ENCODE results near the gene IGLL5. TPM values are rescaled to one million over a fixed set of nuclear protein-coding genes. Genes with fewer than 3 reads are reported as not detected.

Gene IGLL5
- total RNA-seq, 1 donor from 2014 or later = not detected

DNA sequence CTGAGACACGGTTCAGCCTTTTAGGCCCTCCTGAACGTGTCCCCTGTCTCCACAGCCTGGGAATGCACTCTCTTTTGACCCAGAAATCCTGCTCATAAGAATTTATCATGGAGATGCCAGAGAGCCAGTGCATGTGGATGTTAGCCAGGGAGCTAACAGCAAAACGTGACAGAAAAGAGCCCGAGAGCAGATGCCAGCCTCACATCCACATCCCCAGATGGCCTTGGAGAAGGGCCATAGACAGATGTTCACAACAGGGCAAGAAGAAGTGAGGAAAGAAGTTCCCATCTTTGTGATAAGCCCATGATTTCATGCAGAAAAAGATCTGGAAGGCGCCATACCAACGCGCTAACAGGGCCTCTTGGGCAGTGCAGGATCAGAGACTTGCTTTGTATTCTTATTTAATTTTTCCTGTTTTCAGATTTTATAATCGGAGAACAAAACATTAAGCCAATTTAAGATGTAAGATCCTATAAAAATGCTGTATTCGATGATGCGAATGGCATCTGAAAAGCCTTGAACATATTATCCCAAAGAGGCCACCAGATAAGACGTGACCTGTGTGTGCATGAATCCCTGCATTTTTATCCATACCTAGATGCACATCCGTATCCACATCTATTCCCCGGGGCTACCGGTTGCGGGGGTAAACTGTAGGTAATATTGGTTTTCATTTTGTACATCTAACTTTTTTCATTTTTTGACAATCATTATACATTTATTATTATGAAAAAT is 48.7 kb downstream of the IGLL5 start:
- Mint-ChIP-seq H3K4me1 (ENCODE audit: unreplicated experiment) (no peaks in the 10 kb centered on the region), H3K4me3 (no peak overlapping the region), H3K36me3 (no peaks in the 10 kb centered on the region), H3K27ac (no peak overlapping the region), H3K27me3 (peaks cover 9% of the 10 kb centered on the region), H3K9me3 (no peaks in the 10 kb centered on the region)
- TF ChIP-seq CTCF (conservative IDR thresholded peaks at IDR 0.05) = no peak
- DNase-seq (ENCODE audit: extremely low spot score, unreplicated experiment) = no peak

- no peak for TF ChIP-seq CTCF (conservative IDR thresholded peaks at IDR 0.05)
- Mint-ChIP-seq H3K27me3 (peaks cover 8% of the 10 kb centered on the region), H3K36me3 (no peaks in the 10 kb centered on the region), H3K4me3 (no peak overlapping the region), H3K4me1 (ENCODE audit: unreplicated experiment) (no peaks in the 10 kb centered on the region), H3K9me3 (no peaks in the 10 kb centered on the region), H3K27ac (no peak overlapping the region)
- DNase-seq (ENCODE audit: extremely low spot score, unreplicated experiment) = no peak
Observed at GRCh38 chr22:22936915-22937656, 49.5 kb downstream of the IGLL5 start.

- H3K4me1 Mint-ChIP-seq (ENCODE audit: unreplicated experiment) = peaks cover 4% of the 10 kb centered on the region
- peaks cover 11% of the 10 kb centered on the region for H3K27me3 Mint-ChIP-seq
- DNase-seq (ENCODE audit: extremely low spot score, unreplicated experiment) = no peak
- H3K9me3 Mint-ChIP-seq = no peaks in the 10 kb centered on the region
- H3K4me3 Mint-ChIP-seq = no peak overlapping the region
- no peak for TF ChIP-seq CTCF (conservative IDR thresholded peaks at IDR 0.05)
- no peaks in the 10 kb centered on the region for H3K36me3 Mint-ChIP-seq
- H3K27ac Mint-ChIP-seq = no peak overlapping the region
Observed at GRCh38 chr22:22937894-22938480, 50.4 kb downstream of the IGLL5 start.

DNA sequence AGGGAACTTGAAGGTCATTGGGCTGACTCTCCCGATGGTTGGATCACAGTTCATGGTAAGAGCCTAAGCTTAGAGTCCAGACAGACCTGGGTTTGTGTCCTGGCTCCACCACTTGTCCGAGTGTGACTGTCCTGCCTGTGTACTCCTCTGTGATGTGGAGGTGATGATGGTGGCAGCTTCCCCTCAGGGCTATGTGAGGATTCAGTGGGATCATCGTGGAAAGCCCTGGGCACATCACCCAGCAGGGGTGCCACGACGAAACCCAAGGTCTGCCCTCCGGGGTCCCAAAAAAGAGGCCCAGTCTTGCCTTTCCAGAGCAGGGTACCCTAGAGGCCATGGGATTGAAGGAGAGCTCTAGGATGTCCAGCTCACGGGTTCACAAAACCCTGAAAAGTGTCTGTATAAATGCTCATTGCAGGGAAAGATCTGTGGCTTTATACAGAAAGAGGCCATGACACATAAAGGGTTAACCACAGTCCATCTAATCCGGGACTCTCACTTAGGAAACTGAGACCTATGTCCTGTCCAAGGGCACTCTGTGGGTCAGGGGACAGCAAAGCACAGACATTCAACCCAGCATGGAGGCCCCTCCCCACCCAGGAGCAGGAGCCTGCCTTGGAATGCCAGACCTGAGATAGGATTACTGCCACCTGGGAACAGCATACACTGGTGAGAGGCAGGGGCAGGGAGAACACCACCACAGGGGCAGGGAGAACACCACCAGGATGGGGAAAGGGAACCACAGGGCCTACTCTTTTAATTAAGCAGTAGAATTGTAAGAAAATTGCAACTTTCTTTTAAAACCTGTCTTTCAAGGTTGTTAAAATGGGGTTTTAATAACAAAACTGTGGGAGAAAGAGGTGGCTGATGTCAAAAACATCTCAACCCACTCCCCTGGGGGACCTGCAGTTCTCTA is 51.3 kb downstream of the IGLL5 start:
- H3K27ac Mint-ChIP-seq = no peak overlapping the region
- H3K27me3 Mint-ChIP-seq = peaks cover 11% of the 10 kb centered on the region
- no peak for TF ChIP-seq CTCF (conservative IDR thresholded peaks at IDR 0.05)
- no peak overlapping the region for H3K4me3 Mint-ChIP-seq
- H3K9me3 Mint-ChIP-seq = no peaks in the 10 kb centered on the region
- peaks cover 4% of the 10 kb centered on the region for H3K4me1 Mint-ChIP-seq (ENCODE audit: unreplicated experiment)
- no peaks in the 10 kb centered on the region for H3K36me3 Mint-ChIP-seq
- DNase-seq (ENCODE audit: extremely low spot score, unreplicated experiment) = no peak

All from type B pancreatic cell (in vitro differentiated cells).